ENCODE results near the gene MYO5A. TPM values are rescaled to one million over a fixed set of nuclear protein-coding genes. Genes with fewer than 3 reads are reported as not detected.

Gene MYO5A
- polyA plus RNA-seq, 3 donors: 6.9 to 33.5 (median 16.6) TPM

GRCh38 chr15:52385670-52386069 lies 143.0 kb downstream of the MYO5A start:
- H3K27me3 ChIP-seq (ENCODE audit: control insufficient read depth in 2 of 2, insufficient read depth in 2 of 2, low read length in 2 of 2): no peaks in the 10 kb centered on the region
- Mint-ChIP-seq H3K4me3 (no peak overlapping the region), H3K27ac (no peak overlapping the region), H3K4me1 (no peaks in the 10 kb centered on the region), H3K9me3 (peaks cover 0 to 3% (median 0%) of the 10 kb centered on the region in 7 donors), H3K27me3 (ENCODE audit: low read depth in 3 of 3) (no peaks in the 10 kb centered on the region), H3K36me3 (peaks cover 74 to 94% of the 10 kb centered on the region in 2 donors)
- no peaks in the 10 kb centered on the region for H4K20me1 ChIP-seq (ENCODE audit: insufficient read depth, low read length)
- intact Hi-C loops (cut with micrococcal nuclease): no loop called here
- peaks cover 79 to 97% of the 10 kb centered on the region in 2 donors for H3K36me3 ChIP-seq (replicated peaks in 1 of 2; ENCODE audit: control insufficient read depth in 1 of 2, insufficient read depth in 2 of 2, low read length in 2 of 2)
- DNase-seq: no peak
- no peaks in the 10 kb centered on the region for H3K79me2 ChIP-seq (ENCODE audit: insufficient read depth, low read length)
- no peak for TF ChIP-seq CTCF (IDR thresholded peaks at IDR 0.05)
- H3K9me3 ChIP-seq (replicated peaks in 1 of 2; ENCODE audit: control insufficient read depth in 1 of 2, insufficient read depth in 1 of 2, low read length in 2 of 2): no peaks in the 10 kb centered on the region
- H2AFZ ChIP-seq (ENCODE audit: insufficient read depth, low read depth, low read length, poor library complexity, severe bottlenecking): no peak overlapping the region
- no peak overlapping the region for H3K4me2 ChIP-seq (replicated peaks; ENCODE audit: extremely low read depth, low read length, poor library complexity, severe bottlenecking)
- H3K27ac ChIP-seq (ENCODE audit: low read depth in 1 of 2, low read length in 2 of 2): no peak overlapping the region
- no peaks in the 10 kb centered on the region for H3K4me1 ChIP-seq (ENCODE audit: control insufficient read depth in 1 of 2, insufficient read depth in 2 of 2, low read length in 2 of 2)
- no peak overlapping the region for H3K4me3 ChIP-seq (replicated peaks in 1 of 3; ENCODE audit: low read depth in 2 of 3, low read length in 3 of 3)
- no peak overlapping the region for H3K9ac ChIP-seq (ENCODE audit: insufficient read depth, low read length, poor library complexity, severe bottlenecking)

GRCh38 chr15:52383100-52383588 lies 145.5 kb downstream of the MYO5A start:
- no peak overlapping the region for H3K4me3 Mint-ChIP-seq

More at GRCh38 chr15:52383100-52383588, 145.5 kb downstream of the MYO5A start:
- peaks cover 74 to 94% of the 10 kb centered on the region in 2 donors for H3K36me3 Mint-ChIP-seq
- Histone ChIP-seq H3K27me3 (ENCODE audit: control insufficient read depth in 2 of 2, insufficient read depth in 2 of 2, low read length in 2 of 2) (no peaks in the 10 kb centered on the region), H3K4me3 (replicated peaks in 1 of 3; ENCODE audit: low read depth in 2 of 3, low read length in 3 of 3) (no peak overlapping the region), H3K9ac (ENCODE audit: insufficient read depth, low read length, poor library complexity, severe bottlenecking) (no peak overlapping the region), H3K4me2 (replicated peaks; ENCODE audit: extremely low read depth, low read length, poor library complexity, severe bottlenecking) (no peak overlapping the region), H3K4me1 (ENCODE audit: control insufficient read depth in 1 of 2, insufficient read depth in 2 of 2, low read length in 2 of 2) (no peaks in the 10 kb centered on the region), H3K79me2 (ENCODE audit: insufficient read depth, low read length) (no peaks in the 10 kb centered on the region), H3K9me3 (replicated peaks in 1 of 2; ENCODE audit: control insufficient read depth in 1 of 2, insufficient read depth in 1 of 2, low read length in 2 of 2) (no peaks in the 10 kb centered on the region), H4K20me1 (ENCODE audit: insufficient read depth, low read length) (no peaks in the 10 kb centered on the region), H3K27ac (ENCODE audit: low read depth in 1 of 2, low read length in 2 of 2) (no peak overlapping the region), H3K36me3 (replicated peaks in 1 of 2; ENCODE audit: control insufficient read depth in 1 of 2, insufficient read depth in 2 of 2, low read length in 2 of 2) (peaks cover 87 to 98% of the 10 kb centered on the region in 2 donors), H2AFZ (ENCODE audit: insufficient read depth, low read depth, low read length, poor library complexity, severe bottlenecking) (no peak overlapping the region)
- H3K9me3 Mint-ChIP-seq: peaks cover 0 to 3% (median 0%) of the 10 kb centered on the region in 7 donors
- H3K27me3 Mint-ChIP-seq (ENCODE audit: low read depth in 3 of 3): no peaks in the 10 kb centered on the region
- no peak for DNase-seq
- WGBS (ENCODE audit: insufficient coverage): 100% methylated on average over 1 of the region's 2 CpGs
- no peak for TF ChIP-seq CTCF (IDR thresholded peaks at IDR 0.05)
- intact Hi-C loops (cut with micrococcal nuclease): no loop called here
- peak overlapping the region in 1 of 7 donors; percentile 38 for H3K27ac Mint-ChIP-seq
- H3K4me1 Mint-ChIP-seq: no peaks in the 10 kb centered on the region
